ENCODE results near the gene KCNQ2.

The KCNQ2 gene

GRCh38 chr20:63471002-63471716 lies 1.3 kb downstream of the KCNQ2 start:
- DNase-seq (ENCODE audit: low read depth) = no peak

GRCh38 chr20:63470410-63470809 lies 2.0 kb downstream of the KCNQ2 start:
- DNase-seq (ENCODE audit: low read depth) = no peak

GRCh38 chr20:63469713-63470101 lies 2.7 kb downstream of the KCNQ2 start:
- no peak for DNase-seq (ENCODE audit: low read depth)

- no peak for DNase-seq (ENCODE audit: low read depth)
Observed at GRCh38 chr20:63469019-63469712, 3.3 kb downstream of the KCNQ2 start.

GRCh38 chr20:63468421-63468820 lies 4.0 kb downstream of the KCNQ2 start:
- DNase-seq (ENCODE audit: low read depth) = no peak

GRCh38 chr20:63467294-63468083 lies 5.0 kb downstream of the KCNQ2 start:
- no peak for DNase-seq (ENCODE audit: low read depth)

- DNase-seq (ENCODE audit: low read depth) = no peak
Observed at GRCh38 chr20:63466861-63467260, 5.6 kb downstream of the KCNQ2 start.

GRCh38 chr20:63466250-63466825 lies 6.1 kb downstream of the KCNQ2 start:
- no peak for DNase-seq (ENCODE audit: low read depth)

GRCh38 chr20:63465380-63466249 lies 6.8 kb downstream of the KCNQ2 start:
- no peak for DNase-seq (ENCODE audit: low read depth)

GRCh38 chr20:63464289-63464635 lies 8.2 kb downstream of the KCNQ2 start:
- DNase-seq (ENCODE audit: low read depth) = no peak

- DNase-seq (ENCODE audit: low read depth) = no peak
Observed at GRCh38 chr20:63463400-63464288, 8.8 kb downstream of the KCNQ2 start.

GRCh38 chr20:63462244-63462643 lies 10.2 kb downstream of the KCNQ2 start:
- no peak for DNase-seq (ENCODE audit: low read depth)

- no peak for DNase-seq (ENCODE audit: low read depth)
Observed at GRCh38 chr20:63461104-63461763, 11.2 kb downstream of the KCNQ2 start.

- no peak for DNase-seq (ENCODE audit: low read depth)
Observed at GRCh38 chr20:63459070-63459380, 13.4 kb downstream of the KCNQ2 start.

- no peak for DNase-seq (ENCODE audit: low read depth)
Observed at GRCh38 chr20:63458170-63459069, 14.0 kb downstream of the KCNQ2 start.

- no peak for DNase-seq (ENCODE audit: low read depth)
Observed at GRCh38 chr20:63457737-63458136, 14.7 kb downstream of the KCNQ2 start.

- DNase-seq (ENCODE audit: low read depth) = no peak
Observed at GRCh38 chr20:63456429-63457284, 15.8 kb downstream of the KCNQ2 start.

- DNase-seq (ENCODE audit: low read depth) = no peak
Observed at GRCh38 chr20:63455568-63455859, 16.9 kb downstream of the KCNQ2 start.

Measured in HS-5 (cell line).